GM10266 (cell line): ENCODE results near the gene GTPBP4.

Source experiments
- DNase-seq: peaks from one replicate; pipeline ENCODE4 v3.0.0; 2012; ENCODE audit errors: extremely low spot score
- CTCF ChIP-seq: IDR thresholded peaks from 2 replicates; pipeline ENCODE4 v1.5.1; 2012; ENCODE audit warnings: mild to moderate bottlenecking, low read depth; ENCODE audit not compliant: control insufficient read depth, insufficient read depth; ENCODE audit errors: missing control alignments

The GTPBP4 gene

GRCh38 chr10:1015688-1016087 is 27.5 kb downstream of the GTPBP4 start:
- no peak for DNase-seq
- no peak for TF ChIP-seq CTCF

- no peak for TF ChIP-seq CTCF
- no peak for DNase-seq
Observed at GRCh38 chr10:1019362-1019761, 31.1 kb downstream of the GTPBP4 start.

- DNase-seq, result no peak
Observed at GRCh38 chr10:1020460-1020859, 32.2 kb downstream of the GTPBP4 start.

GRCh38 chr10:1020958-1021357 is 32.7 kb downstream of the GTPBP4 start:
- no peak for TF ChIP-seq CTCF
- no peak for DNase-seq

More at GRCh38 chr10:1020460-1020859, 32.2 kb downstream of the GTPBP4 start:
- TF ChIP-seq CTCF, result no peak

- TF ChIP-seq CTCF, result no peak
- no peak for DNase-seq
Observed at GRCh38 chr10:1022413-1022812, 34.2 kb downstream of the GTPBP4 start.

GRCh38 chr10:1024103-1024502 is 35.9 kb downstream of the GTPBP4 start:
- TF ChIP-seq CTCF, result no peak
- DNase-seq, result no peak

- TF ChIP-seq CTCF, result no peak
Observed at GRCh38 chr10:1025683-1026082, 37.4 kb downstream of the GTPBP4 start, which contains the start of gene IDI2. Gene IDI2, minus strand, starts transcription at chr10:1025859. Its CDS starts 1,136 bp downstream, at chr10:1024723.

More at GRCh38 chr10:1025683-1026082, 37.4 kb downstream of the GTPBP4 start, which contains the start of gene IDI2:
- no peak for DNase-seq
